Hepatocyte (in vitro differentiated cells): Measurements from ENCODE around the gene NEURL2. TPM values are rescaled to one million over a fixed set of nuclear protein-coding genes. Genes with fewer than 3 reads are reported as not detected.

Source experiments
- DNase-seq: peaks from one replicate; pipeline ENCODE4 v3.0.0-alpha.2; 2016; ENCODE audit warnings: low spot score
- H2AFZ ChIP-seq: fragments of 200-600 bp; sonication (generic); 2 replicates; pipeline ENCODE4 v1.6.0; 2016; ENCODE audit warnings: antibody characterized with exemption, mild to moderate bottlenecking
- H3K27ac ChIP-seq: fragments of 200-600 bp; sonication (generic); 2 replicates; pipeline ENCODE4 v1.5.1; 2016; ENCODE audit warnings: mild to moderate bottlenecking
- H3K27me3 ChIP-seq: fragments of 200-600 bp; sonication (generic); 2 replicates; pipeline ENCODE4 v1.6.1; 2016
- H3K36me3 ChIP-seq: fragments of 200-600 bp; sonication (generic); replicated peaks from 2 replicates; pipeline ENCODE4 v1.5.1; 2016; ENCODE audit warnings: low read depth; ENCODE audit not compliant: insufficient read depth
- H3K4me1 ChIP-seq: fragments of 200-600 bp; sonication (generic); 2 replicates; pipeline ENCODE4 v1.5.1; 2016; ENCODE audit warnings: mild to moderate bottlenecking, moderate library complexity; ENCODE audit not compliant: insufficient read depth
- H3K4me2 ChIP-seq: fragments of 200-600 bp; sonication (generic); 2 replicates; pipeline ENCODE4 v1.6.0; 2016
- H3K4me3 ChIP-seq: fragments of 200-600 bp; sonication (generic); 2 replicates; pipeline ENCODE4 v1.5.1; 2016; ENCODE audit warnings: mild to moderate bottlenecking
- H3K79me2 ChIP-seq: fragments of 200-600 bp; sonication (generic); 2 replicates; pipeline ENCODE4 v1.6.0; 2017; ENCODE audit warnings: mild to moderate bottlenecking
- H3K9me2 ChIP-seq: fragments of 200-600 bp; sonication (generic); replicated peaks from 2 replicates; pipeline ENCODE4 v1.6.0; 2017; ENCODE audit warnings: mild to moderate bottlenecking; ENCODE audit not compliant: insufficient read depth
- H3K9me3 ChIP-seq: fragments of 200-600 bp; sonication (generic); 2 replicates; pipeline ENCODE4 v1.5.1; 2016; ENCODE audit warnings: low read depth, mild to moderate bottlenecking
- H4K20me1 ChIP-seq: fragments of 200-600 bp; sonication (generic); 2 replicates; pipeline ENCODE4 v1.6.0; 2016; ENCODE audit warnings: mild to moderate bottlenecking; ENCODE audit not compliant: insufficient read depth, poor library complexity, severe bottlenecking
- CTCF ChIP-seq: fragments of 200-600 bp; sonication (generic); IDR thresholded peaks from 2 replicates; pipeline ENCODE4 v1.5.1; 2016; ENCODE audit warnings: antibody characterized with exemption, mild to moderate bottlenecking; ENCODE audit not compliant: poor library complexity
- EZH2 ChIP-seq: fragments of 200-600 bp; sonication (generic); IDR thresholded peaks from 2 replicates; pipeline ENCODE4 v1.6.1; 2016; ENCODE audit warnings: antibody characterized with exemption, mild to moderate bottlenecking, borderline replicate concordance
- EZH2phosphoT487 ChIP-seq: fragments of 200-600 bp; sonication (generic); IDR thresholded peaks from one replicate; pipeline ENCODE4 v1.6.1; 2018; ENCODE audit warnings: antibody characterized with exemption, mild to moderate bottlenecking, low read depth, moderate library complexity; ENCODE audit not compliant: unreplicated experiment, severe bottlenecking
- WGBS: methylation state at CpG from one replicate; pipeline ENCODE4 v1.1.6; 2016; ENCODE audit warnings: low lambda C conversion rate; ENCODE audit errors: missing lambda C conversion rate; 5-methylcytosine and 5-hydroxymethylcytosine counted together
- polyA plus RNA-seq: library from polyadenylated mRNA; unstranded; fragments of >200 nt; fragmentation: Nextera tagmentation; extraction: Ambion mirVana; gene quantifications from 2 replicates; pipeline ENCODE4 v1.2.1, GENCODE V29; 2016
- total RNA-seq: library from RNA; depleted of rRNA; stranded (reverse); fragments of >200 nt; gene quantifications from 2 replicates; pipeline ENCODE4 v1.2.3, GENCODE V29; 2014

NEURL2 gene
- total and polyA plus RNA-seq, 2 experiments from 2014 or later: 11.7 to 12.8 TPM

GRCh38 chr20:45892828-45893500 lies 2.0 kb upstream of the NEURL2 start:
- no peak for TF ChIP-seq EZH2
- TF ChIP-seq CTCF: no peak
- no peak for TF ChIP-seq EZH2phosphoT487
- no peaks in the 10 kb centered on the region for H3K9me2 ChIP-seq
- H3K36me3 ChIP-seq: no peaks in the 10 kb centered on the region
- peaks cover 3% of the 10 kb centered on the region for H4K20me1 ChIP-seq
- H3K4me3 ChIP-seq: no peak overlapping the region
- H3K79me2 ChIP-seq: peaks cover 44% of the 10 kb centered on the region
- no peak overlapping the region for H2AFZ ChIP-seq
- WGBS: 96% methylated on average over 4 of the region's 4 CpGs
- peak overlapping the region; percentile 86 for H3K27ac ChIP-seq
- H3K4me2 ChIP-seq: peak overlapping the region; percentile 92
- peaks cover 8% of the 10 kb centered on the region for H3K4me1 ChIP-seq
- peak; percentile 77 for DNase-seq
- no peaks in the 10 kb centered on the region for H3K27me3 ChIP-seq
- H3K9me3 ChIP-seq: no peaks in the 10 kb centered on the region

- Histone ChIP-seq H3K27me3 (no peaks in the 10 kb centered on the region), H3K36me3 (no peaks in the 10 kb centered on the region), H3K79me2 (peaks cover 44% of the 10 kb centered on the region), H3K9me3 (no peaks in the 10 kb centered on the region), H2AFZ (no peak overlapping the region), H3K9me2 (no peaks in the 10 kb centered on the region), H3K4me1 (peaks cover 8% of the 10 kb centered on the region), H3K27ac (peak overlapping the region; percentile 86), H4K20me1 (peaks cover 3% of the 10 kb centered on the region), H3K4me2 (peak overlapping the region; percentile 92), H3K4me3 (peak overlapping the region; percentile 26)
- TF ChIP-seq EZH2 (no peak), EZH2phosphoT487 (no peak), CTCF (no peak)
- 88% methylated on average over 9 of the region's 9 CpGs for WGBS
- peak; percentile 51 for DNase-seq
Observed at GRCh38 chr20:45892049-45892825, 1.2 kb upstream of the NEURL2 start.

GRCh38 chr20:45890077-45890984 lies 677 bp downstream of the NEURL2 start:
- Histone ChIP-seq H3K9me3 (no peaks in the 10 kb centered on the region), H3K9me2 (no peaks in the 10 kb centered on the region), H2AFZ (peak overlapping the region; percentile 43), H3K4me2 (peak overlapping the region; percentile 92), H3K4me1 (peaks cover 14% of the 10 kb centered on the region), H3K36me3 (no peaks in the 10 kb centered on the region), H3K27ac (peak overlapping the region; percentile 86), H4K20me1 (peaks cover 3% of the 10 kb centered on the region), H3K27me3 (no peaks in the 10 kb centered on the region), H3K4me3 (peak overlapping the region; percentile 26), H3K79me2 (peaks cover 44% of the 10 kb centered on the region)
- DNase-seq: peak; percentile 92
- WGBS: 2% methylated on average over 62 of the region's 79 CpGs
- TF ChIP-seq EZH2phosphoT487 (no peak), CTCF (peak; percentile 76)
